ENCODE data around the gene BCL2L2.
"Not testable (repeated sequence)": the region's sequence is repeated elsewhere in the genome, so short reads cannot be mapped to it uniquely, and the experiment has no call there.

Gene BCL2L2

DNA sequence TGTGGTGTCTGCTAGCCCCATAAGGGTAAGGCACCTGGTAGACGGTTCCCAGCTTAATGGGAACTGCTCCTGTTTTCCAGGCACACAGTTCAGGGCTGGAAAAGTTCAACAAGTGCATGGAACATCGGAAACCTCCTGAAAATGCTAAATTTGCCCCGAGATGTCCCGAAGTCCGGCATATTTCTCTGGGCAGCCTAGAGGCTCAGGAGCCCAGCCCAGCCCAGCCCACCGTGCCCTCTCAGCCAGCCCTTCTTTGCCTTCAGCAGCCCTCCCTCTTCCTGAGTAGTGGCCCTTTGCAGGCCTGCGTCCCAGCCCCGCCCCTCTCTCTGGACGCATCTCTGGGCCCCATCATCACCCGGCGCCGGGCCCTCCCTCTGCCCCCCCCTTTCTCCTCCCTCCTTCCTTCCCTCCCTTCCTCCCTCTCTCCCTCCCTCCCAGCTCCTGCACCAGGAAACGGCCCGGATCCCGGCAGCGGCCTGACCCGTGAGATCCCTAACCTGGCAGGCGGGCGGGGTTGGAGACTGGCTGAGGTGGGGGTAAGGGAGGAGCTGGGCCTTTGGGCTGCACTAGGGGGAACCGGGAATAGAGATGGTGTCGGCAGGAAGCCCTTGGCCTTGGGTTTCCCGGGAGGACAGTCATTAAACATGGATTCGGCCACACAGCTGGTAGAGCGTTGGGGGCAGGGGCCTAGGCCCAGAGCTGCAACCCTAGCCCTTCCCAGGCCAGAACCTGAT, at the start of gene BCL2L2:
TSS of gene BCL2L2 (plus strand) at position 422 of the 734 bp plus-strand sequence. CDS start 935 bp downstream, outside the sequence.
- no peak for DNase-seq (ENCODE audit: low read depth, low spot score)

GRCh38 chr14:23258256-23258655, 48.4 kb upstream of the BCL2L2 start:
- no peak for DNase-seq (ENCODE audit: low read depth, low spot score)

- no peak for DNase-seq (ENCODE audit: low read depth, low spot score)
Measured at GRCh38 chr14:23259426-23259825, 47.2 kb upstream of the BCL2L2 start.

DNA sequence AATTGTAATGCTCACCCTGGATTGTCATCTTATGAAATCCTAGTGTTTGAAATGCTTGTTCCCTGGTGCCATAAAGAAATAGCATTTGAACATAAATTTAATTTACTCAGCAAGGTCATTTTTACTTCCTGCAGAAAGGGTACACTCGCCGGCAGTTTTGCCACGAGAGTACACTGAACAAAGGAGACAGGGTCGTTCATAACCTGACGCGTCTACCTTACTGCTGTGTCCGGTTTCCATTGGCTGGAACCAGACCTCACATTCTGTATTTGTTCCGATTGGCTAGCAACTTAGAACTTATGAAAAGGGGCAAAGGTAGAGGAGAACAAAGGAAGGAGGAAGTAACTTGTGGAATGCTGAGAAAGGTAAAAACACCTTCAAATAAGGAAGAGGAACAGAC, 45.8 kb upstream of the BCL2L2 start:
- not testable (repeated sequence) for DNase-seq (ENCODE audit: low read depth, low spot score)

DNA sequence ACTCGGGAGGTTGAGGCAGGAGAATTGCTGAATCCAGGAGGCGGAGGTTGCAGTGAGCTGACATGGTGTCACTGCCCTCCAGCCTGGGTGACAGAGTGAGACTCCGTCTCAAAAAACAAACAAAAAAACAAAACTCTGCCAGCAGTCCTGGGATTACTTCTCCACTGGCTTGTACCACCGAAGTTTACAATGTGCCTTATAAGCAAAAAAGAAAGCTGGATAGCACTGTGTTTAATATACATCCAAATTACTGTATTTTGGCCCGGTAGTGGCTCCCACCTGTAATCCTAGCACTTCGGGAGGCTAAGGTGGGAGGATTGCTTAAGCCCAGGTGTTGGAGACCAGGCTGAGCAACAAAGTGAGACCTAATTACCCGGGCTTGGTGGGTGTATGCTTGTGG, 37.4 kb upstream of the BCL2L2 start:
- no peak for DNase-seq (ENCODE audit: low read depth, low spot score)

- DNase-seq (ENCODE audit: low read depth, low spot score) = no peak
Measured at GRCh38 chr14:23275412-23275811, 31.2 kb upstream of the BCL2L2 start.

DNA sequence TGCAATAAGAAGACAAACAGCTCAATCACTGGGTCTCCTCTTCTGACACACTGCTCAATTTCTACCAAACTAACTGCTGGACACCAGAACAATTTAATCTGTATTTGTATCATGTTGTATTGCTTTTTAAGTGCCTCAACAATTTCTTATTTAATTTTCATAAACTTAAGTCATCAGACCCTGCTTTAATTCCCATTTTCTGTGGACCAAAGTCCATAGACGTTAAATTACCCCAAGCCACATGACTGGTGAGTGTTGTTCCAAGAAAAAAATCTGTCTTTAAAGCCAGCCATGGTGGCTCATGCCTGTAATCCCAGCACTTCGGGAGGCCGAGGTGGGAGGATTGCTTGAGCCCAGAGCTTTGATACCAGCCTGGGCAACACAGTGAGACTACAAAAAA, 29.4 kb upstream of the BCL2L2 start:
- DNase-seq (ENCODE audit: low read depth, low spot score) = no peak

- not testable (repeated sequence) for DNase-seq (ENCODE audit: low read depth, low spot score)
Measured at GRCh38 chr14:23277928-23278327, 28.7 kb upstream of the BCL2L2 start.

DNA sequence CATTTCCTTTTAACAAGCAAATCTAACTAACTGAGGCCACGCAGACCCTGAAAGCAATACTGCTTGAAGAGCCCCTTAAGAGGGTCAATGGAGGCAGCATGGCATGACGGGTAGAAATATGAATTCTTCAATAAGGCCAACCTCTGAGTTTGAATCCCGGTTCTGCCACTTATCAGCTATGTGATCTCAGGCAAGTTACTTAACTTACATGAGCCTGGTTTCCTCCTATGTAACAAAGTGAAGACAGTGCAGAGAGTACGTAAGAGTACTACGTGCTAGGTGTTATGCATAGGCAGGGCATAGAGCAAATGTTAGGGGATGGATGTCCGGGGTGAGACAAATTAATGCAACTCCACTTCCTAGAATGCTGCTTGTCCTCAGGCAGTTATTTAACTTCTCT, 25.4 kb upstream of the BCL2L2 start:
- no peak for DNase-seq (ENCODE audit: low read depth, low spot score)

DNA sequence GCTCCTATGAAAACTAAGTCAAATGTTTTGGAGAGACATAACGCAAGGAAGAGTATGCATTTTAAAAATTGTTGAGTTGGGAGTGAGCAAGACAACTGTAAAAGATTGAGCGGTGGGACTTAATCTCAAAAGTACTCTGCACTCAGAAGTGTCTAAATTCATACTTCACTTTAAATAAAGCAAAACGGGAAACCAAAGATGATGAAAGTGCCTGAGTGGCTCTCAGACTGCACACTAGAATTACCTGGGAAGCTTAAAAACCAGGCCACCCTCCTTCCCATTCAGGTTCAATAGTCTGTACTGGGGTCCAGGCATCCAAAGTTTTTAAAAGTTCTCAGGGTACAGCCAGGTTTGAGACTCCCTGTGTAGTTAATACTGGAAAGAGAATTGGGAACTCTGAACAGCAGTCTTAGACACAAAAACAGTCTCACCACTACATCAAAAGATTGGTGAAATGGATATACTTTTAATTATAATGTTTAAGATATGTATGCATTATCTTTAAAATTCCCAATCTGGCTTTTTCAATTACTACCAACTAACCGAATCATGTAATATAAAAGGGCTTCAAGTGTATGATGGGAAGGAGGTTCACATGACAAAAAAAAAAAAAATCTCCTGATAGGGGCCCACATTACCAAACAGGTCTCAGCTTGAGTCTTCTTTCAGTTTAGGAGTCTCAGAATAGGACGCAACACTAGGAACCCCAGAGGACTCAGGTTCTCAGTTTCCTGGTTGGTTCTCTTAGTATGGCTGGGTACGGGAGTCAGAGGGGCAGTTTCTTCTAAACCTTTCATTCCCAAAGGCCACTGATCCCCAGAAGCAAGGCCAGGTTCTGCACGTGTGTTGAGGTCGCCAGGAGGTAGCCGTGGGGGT, 21.7 kb upstream of the BCL2L2 start:
- DNase-seq (ENCODE audit: low read depth, low spot score) = no peak

- DNase-seq (ENCODE audit: low read depth, low spot score) = no peak
Measured at GRCh38 chr14:23285530-23286019, 21.1 kb upstream of the BCL2L2 start.

DNA sequence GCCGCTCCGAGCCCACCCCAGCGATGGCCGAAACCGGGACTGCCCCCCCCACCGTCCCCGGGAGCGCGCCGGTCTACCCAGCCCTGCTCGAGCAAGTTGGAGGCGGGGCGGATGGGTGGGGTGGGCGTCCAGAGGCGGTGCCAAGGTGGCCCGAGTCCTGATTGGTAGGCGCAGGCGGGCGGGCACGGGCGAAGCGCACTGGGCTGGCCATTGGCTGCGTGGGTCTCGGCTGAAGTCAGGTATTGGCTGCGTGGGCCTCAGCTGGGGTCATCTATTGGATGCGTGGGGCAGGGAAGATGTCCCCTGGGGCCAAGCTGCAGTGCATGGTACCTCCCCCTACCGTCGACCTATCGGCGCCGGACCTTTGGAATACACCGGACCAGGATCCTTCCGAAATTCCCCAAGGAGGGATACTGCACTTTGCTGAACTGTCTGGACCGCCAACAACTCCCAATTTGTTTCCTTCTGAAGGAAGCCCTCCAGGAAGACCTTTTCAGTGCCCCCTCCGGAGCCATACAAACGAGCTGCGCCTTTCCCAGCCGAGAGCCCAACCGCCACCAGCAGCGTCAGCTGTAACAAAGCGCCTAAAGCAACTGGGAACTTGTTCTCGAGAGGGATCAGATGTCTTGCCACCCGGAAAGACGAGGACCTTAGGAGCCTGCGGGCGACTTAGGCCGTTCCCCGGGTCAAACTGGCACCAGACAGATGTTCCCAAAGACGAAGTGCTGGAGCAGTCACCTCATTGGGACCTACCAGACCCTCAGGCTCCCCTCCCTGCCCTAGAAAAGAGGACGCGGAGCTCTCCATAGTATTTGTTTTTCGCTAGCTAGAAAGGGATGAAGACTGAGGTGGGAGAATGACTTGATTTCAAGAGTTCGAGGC, 20.4 kb upstream of the BCL2L2 start, which contains the start of gene HOMEZ:
TSS of gene HOMEZ (minus strand) at position 113 of the 882 bp plus-strand sequence. CDS start 180 bp downstream, outside the sequence.
- DNase-seq (ENCODE audit: low read depth, low spot score) = peak; percentile 90

- DNase-seq (ENCODE audit: low read depth, low spot score) = no peak
Measured at GRCh38 chr14:23286902-23287479, 19.6 kb upstream of the BCL2L2 start.

DNA sequence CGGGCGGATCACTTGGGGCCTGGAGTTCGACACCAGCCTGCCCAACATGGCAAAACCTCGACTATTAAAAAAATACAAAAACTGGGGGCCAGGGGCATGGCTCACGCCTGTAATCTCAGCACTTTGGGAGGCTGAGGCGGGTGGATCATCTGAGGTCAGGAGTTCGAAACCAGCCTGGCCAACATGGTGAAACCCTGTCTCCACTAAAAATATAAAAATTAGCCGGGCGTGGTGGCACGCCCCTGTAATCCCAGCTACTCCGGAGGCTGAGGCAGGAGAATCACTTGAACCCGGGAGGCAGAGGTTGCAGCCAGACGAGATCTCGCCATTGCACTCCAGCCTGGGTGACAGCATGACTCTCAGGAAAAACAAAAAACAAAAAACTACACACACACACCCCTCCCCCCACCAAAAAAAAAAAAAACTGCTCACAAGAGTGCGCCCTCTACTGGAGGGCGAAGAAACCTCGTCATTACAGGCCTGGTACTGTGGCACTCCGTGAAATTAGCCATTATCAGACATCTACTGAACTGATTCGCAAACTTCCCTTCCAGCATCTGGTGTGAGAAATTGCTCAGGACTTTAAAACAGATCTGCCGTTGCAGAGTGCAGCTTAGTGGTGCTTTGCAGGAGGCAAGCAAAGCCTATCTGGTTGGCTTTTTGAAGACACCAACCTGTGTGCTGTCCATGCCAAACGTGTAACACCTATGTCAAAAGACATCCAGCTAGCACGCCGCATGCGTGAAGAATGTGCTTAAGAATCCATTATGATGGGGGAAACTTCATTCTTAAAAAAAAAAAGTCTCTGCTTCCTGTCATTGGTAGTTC, 11.7 kb upstream of the BCL2L2 start:
- DNase-seq (ENCODE audit: low read depth, low spot score) = no peak

GRCh38 chr14:23296012-23296777, 10.4 kb upstream of the BCL2L2 start:
- DNase-seq (ENCODE audit: low read depth, low spot score) = no peak

DNA sequence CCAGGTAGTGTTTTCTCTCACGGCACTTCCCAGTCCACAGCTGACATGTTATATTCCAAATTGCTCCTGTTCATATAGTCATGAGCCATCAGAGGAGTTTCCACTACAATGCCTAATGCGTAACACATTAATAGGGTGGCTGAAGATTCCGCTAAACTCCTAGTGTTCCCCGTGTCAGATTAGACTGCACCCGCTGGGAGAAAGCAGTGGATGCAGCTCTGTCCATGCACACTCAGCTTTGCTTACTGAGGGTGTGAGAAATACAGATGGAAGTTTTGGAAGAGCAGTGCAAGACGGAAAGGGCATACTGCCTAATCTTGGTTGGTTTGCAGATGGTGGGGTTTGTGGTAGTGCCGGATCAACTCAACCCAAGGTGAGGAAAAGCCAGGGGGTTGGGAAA, 9.5 kb upstream of the BCL2L2 start:
- no peak for DNase-seq (ENCODE audit: low read depth, low spot score)

DNA sequence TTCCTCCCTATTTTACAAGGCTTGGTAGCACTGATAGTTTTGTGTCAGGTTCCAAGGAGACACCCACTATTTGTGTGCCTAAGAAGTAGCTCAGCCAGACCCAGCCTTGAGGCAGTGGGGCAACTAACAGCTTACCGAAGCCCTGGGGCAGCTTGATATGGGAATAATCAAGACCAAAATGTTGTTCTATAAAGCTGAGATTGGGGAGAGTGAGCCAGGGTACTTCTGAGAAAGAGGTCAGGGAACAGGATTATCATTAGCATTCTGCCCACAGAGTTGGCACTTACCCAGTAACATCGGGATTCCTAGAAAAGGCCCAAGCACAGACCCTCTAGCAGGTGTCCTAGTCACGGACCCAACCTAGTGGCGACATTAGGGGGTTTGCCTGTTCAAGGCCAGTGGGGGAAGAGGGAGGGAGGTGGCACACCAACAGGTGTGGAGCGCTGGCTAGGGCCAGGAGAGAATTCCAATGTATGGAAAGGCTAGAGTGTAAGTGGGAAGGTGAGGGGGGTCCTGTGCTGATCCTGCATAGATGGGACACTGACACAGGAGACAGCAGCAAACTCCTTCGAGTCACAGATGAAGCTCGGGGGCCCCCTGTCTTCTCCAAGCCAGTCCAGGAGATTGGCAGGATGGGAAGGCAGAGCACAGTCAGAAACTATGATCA, 8.9 kb upstream of the BCL2L2 start:
- DNase-seq (ENCODE audit: low read depth, low spot score) = no peak

DNA sequence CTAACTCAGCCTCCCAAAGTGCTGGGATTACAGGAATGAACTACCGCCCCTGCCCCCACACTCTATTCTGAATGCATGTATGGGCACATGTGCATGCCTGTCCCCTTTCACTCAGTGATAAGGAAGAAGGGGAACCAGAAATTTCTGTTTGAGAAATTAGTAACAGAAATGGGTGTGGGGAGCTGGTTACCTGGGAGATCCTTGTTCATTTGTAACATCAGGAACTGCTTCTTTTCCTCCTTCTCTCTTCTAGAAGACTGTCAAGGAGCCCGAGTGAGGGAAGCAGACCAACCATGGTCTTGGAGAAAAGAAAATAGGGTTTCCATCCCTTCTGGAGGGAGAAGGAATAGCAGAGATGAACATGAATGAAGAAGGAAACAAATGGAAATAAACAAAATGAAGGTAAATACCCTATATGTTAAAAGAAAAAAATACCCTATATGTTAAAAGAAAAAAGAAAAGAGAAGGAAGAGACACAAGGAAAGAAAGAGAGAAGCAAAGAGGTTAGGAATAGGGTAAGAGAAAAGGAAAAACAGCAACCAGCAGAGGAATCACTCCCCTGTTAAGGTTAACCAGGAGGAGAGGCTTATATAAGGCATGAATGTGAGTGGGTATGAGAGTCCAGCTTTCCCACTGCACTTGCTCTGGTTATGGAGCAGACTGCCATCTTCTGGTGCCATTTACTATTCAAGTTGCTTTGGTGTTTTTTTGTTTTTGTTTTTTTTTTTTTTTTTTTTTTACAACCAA, 7.2 kb upstream of the BCL2L2 start:
- no peak for DNase-seq (ENCODE audit: low read depth, low spot score)

Data from smooth muscle cell of the brain vasculature (primary cell).